ENCODE measurements around the gene IFT122. TPM values are rescaled to one million over a fixed set of nuclear protein-coding genes. Genes with fewer than 3 reads are reported as not detected.
"Not testable (repeated sequence)": the region's sequence is repeated elsewhere in the genome, so short reads cannot be mapped to it uniquely, and the experiment has no call there.

Gene IFT122
- total RNA-seq, 2 experiments from 2014 or later = 22.7 to 26.7 TPM

DNA sequence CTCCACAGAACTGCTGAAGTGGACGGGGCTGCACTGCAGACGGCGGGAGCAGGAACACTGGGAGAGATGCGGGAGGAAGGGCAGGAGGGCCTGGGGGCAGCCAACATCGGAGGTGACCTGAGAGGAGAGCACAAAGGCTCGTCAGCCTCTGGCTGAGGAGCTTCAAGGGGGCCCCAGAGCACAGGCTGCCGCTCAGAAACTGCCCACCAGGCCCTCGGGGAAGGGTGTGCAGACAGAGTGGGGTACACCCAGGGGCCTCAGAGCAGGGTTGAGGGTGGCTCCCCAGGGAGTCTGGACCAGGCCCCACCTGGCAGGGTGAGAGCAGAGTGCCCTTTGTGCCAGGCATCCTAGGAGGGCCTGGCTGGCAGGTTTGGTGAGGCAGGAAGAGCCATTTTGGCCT lies 73.7 kb downstream of the IFT122 start:
- no peak overlapping the region for H3K4me3 Mint-ChIP-seq
- POLR2A ChIA-PET = no interaction called here
- Histone ChIP-seq H3K27ac (ENCODE audit: low read depth in 1 of 2, low read length in 2 of 2) (no peak overlapping the region), H3K27me3 (ENCODE audit: control insufficient read depth in 1 of 2, insufficient read depth in 2 of 2, low read length in 2 of 2) (no peaks in the 10 kb centered on the region), H3K4me1 (ENCODE audit: insufficient read depth, low read length) (no peaks in the 10 kb centered on the region), H3K36me3 (ENCODE audit: insufficient read depth, low read length) (no peaks in the 10 kb centered on the region), H3K9me3 (ENCODE audit: control insufficient read depth in 1 of 2, insufficient read depth in 1 of 2, low read length in 2 of 2) (peaks cover 0 to 4% of the 10 kb centered on the region in 2 experiments), H3K4me3 (ENCODE audit: low read length) (no peak overlapping the region)
- CTCF ChIA-PET = no interaction called here
- no peaks in the 10 kb centered on the region for H3K4me1 Mint-ChIP-seq (ENCODE audit: low read depth)
- H3K36me3 Mint-ChIP-seq (ENCODE audit: low read depth) = peaks cover 32% of the 10 kb centered on the region
- DNase-seq (no peak), ATAC-seq (ENCODE audit: poor library complexity) (no peak)
- intact Hi-C loops (cut with DNase I, micrococcal nuclease) = no loop called here
- H3K9me3 Mint-ChIP-seq = no peaks in the 10 kb centered on the region
- H3K27me3 Mint-ChIP-seq = no peaks in the 10 kb centered on the region
- TF ChIP-seq, protein P1, sequence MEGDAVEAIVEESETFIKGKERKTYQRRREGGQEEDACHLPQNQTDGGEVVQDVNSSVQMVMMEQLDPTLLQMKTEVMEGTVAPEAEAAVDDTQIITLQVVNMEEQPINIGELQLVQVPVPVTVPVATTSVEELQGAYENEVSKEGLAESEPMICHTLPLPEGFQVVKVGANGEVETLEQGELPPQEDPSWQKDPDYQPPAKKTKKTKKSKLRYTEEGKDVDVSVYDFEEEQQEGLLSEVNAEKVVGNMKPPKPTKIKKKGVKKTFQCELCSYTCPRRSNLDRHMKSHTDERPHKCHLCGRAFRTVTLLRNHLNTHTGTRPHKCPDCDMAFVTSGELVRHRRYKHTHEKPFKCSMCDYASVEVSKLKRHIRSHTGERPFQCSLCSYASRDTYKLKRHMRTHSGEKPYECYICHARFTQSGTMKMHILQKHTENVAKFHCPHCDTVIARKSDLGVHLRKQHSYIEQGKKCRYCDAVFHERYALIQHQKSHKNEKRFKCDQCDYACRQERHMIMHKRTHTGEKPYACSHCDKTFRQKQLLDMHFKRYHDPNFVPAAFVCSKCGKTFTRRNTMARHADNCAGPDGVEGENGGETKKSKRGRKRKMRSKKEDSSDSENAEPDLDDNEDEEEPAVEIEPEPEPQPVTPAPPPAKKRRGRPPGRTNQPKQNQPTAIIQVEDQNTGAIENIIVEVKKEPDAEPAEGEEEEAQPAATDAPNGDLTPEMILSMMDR (IDR thresholded peaks at IDR 0.05) = no peak
- H3K27ac Mint-ChIP-seq = no peak overlapping the region

GRCh38 chr3:129514110-129514509 lies 74.1 kb downstream of the IFT122 start:
- intact Hi-C loops (cut with DNase I, micrococcal nuclease) = no loop called here
- peaks cover 0 to 4% of the 10 kb centered on the region in 2 experiments for H3K9me3 ChIP-seq (ENCODE audit: control insufficient read depth in 1 of 2, insufficient read depth in 1 of 2, low read length in 2 of 2)
- DNase-seq = no peak
- no peak overlapping the region for H3K4me3 ChIP-seq (ENCODE audit: low read length)
- POLR2A ChIA-PET = no interaction called here
- Mint-ChIP-seq H3K27ac (no peak overlapping the region), H3K4me3 (no peak overlapping the region), H3K36me3 (ENCODE audit: low read depth) (peaks cover 32% of the 10 kb centered on the region), H3K27me3 (no peaks in the 10 kb centered on the region), H3K4me1 (ENCODE audit: low read depth) (no peaks in the 10 kb centered on the region), H3K9me3 (no peaks in the 10 kb centered on the region)
- H3K36me3 ChIP-seq (ENCODE audit: insufficient read depth, low read length) = no peaks in the 10 kb centered on the region
- TF ChIP-seq, protein P1 (IDR thresholded peaks at IDR 0.05) = no peak
- CTCF ChIA-PET = no interaction called here
- no peak for ATAC-seq (ENCODE audit: poor library complexity)
- H3K27ac ChIP-seq (ENCODE audit: low read depth in 1 of 2, low read length in 2 of 2) = no peak overlapping the region
- no peaks in the 10 kb centered on the region for H3K4me1 ChIP-seq (ENCODE audit: insufficient read depth, low read length)
- H3K27me3 ChIP-seq (ENCODE audit: control insufficient read depth in 1 of 2, insufficient read depth in 2 of 2, low read length in 2 of 2) = no peaks in the 10 kb centered on the region

DNA sequence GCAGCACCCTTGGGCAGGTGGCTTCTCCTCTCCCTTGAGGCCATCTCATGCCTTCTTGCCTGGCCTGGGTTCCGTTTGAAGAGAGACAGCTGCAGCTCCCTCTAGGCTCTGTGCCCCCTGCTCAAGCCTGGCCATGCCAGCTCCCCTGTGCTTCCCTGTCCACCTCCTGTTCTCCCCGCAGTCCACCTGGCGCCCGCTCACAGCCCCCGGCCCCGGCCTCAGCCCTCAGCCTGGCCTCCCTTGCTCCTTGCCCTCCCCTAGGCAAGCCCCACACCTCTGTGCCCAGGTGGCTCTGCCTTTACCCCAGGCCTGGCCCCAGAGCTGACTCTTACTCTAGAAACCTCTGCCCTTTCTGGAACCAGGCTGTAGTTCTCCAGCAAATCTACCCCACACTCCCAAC lies 74.5 kb downstream of the IFT122 start:
- Mint-ChIP-seq H3K4me3 (no peak overlapping the region), H3K27ac (no peak overlapping the region), H3K27me3 (no peaks in the 10 kb centered on the region), H3K4me1 (ENCODE audit: low read depth) (no peaks in the 10 kb centered on the region), H3K9me3 (no peaks in the 10 kb centered on the region), H3K36me3 (ENCODE audit: low read depth) (peaks cover 31% of the 10 kb centered on the region)
- ATAC-seq (ENCODE audit: poor library complexity) (no peak), DNase-seq (no peak)
- CTCF ChIA-PET = no interaction called here
- TF ChIP-seq, protein P1 (IDR thresholded peaks at IDR 0.05) = no peak
- Histone ChIP-seq H3K4me3 (ENCODE audit: low read length) (no peak overlapping the region), H3K9me3 (ENCODE audit: control insufficient read depth in 1 of 2, insufficient read depth in 1 of 2, low read length in 2 of 2) (peaks cover 0 to 4% of the 10 kb centered on the region in 2 experiments), H3K36me3 (ENCODE audit: insufficient read depth, low read length) (no peaks in the 10 kb centered on the region), H3K27me3 (ENCODE audit: control insufficient read depth in 1 of 2, insufficient read depth in 2 of 2, low read length in 2 of 2) (no peaks in the 10 kb centered on the region), H3K27ac (ENCODE audit: low read depth in 1 of 2, low read length in 2 of 2) (no peak overlapping the region), H3K4me1 (ENCODE audit: insufficient read depth, low read length) (no peaks in the 10 kb centered on the region)
- POLR2A ChIA-PET = no interaction called here
- intact Hi-C loops (cut with DNase I, micrococcal nuclease) = no loop called here

GRCh38 chr3:129515108-129515820 lies 75.2 kb downstream of the IFT122 start:
- H3K4me3 ChIP-seq (ENCODE audit: low read length); H3K4me1 ChIP-seq (ENCODE audit: insufficient read depth, low read length); CTCF ChIA-PET; H3K36me3 ChIP-seq (ENCODE audit: insufficient read depth, low read length); H3K27me3 Mint-ChIP-seq; intact Hi-C loops (cut with DNase I, micrococcal nuclease); POLR2A ChIA-PET; H3K27me3 ChIP-seq (ENCODE audit: control insufficient read depth in 1 of 2, insufficient read depth in 2 of 2, low read length in 2 of 2); H3K9me3 ChIP-seq (ENCODE audit: control insufficient read depth in 1 of 2, insufficient read depth in 1 of 2, low read length in 2 of 2); DNase-seq; H3K9me3 Mint-ChIP-seq; H3K4me1 Mint-ChIP-seq (ENCODE audit: low read depth); ATAC-seq (ENCODE audit: poor library complexity); H3K27ac ChIP-seq (ENCODE audit: low read depth in 1 of 2, low read length in 2 of 2); H3K4me3 Mint-ChIP-seq; H3K27ac Mint-ChIP-seq: not testable (repeated sequence)
- peaks cover 24% of the 10 kb centered on the region for H3K36me3 Mint-ChIP-seq (ENCODE audit: low read depth)

DNA sequence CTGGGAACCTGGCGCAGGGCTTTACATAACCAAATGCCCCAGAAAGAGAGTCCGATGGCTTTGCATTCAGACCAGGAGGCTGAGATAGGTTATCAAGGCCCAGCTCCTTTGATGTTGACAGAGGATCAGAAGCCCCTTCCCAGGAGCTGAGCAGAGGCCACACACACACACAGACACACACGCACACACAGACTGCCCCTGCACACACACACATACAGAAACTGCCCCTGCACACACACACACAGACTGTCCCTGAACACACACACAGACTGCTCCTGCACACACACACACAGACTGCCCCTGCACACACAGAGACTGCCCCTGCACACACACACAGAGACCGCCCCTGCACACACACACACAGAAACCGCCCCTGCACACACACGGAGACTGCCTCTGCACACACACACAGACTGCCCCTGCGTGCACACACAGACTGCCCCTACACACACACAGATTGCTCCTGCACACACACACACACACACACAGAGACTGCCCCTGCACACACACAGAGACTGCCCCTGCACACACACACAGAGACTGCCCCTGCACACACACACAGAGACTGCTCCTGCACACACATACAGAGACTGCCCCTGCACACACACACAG lies 75.9 kb downstream of the IFT122 start:
- H3K36me3 ChIP-seq (ENCODE audit: insufficient read depth, low read length); DNase-seq; POLR2A ChIA-PET; ATAC-seq (ENCODE audit: poor library complexity); H3K27me3 Mint-ChIP-seq; H3K4me1 Mint-ChIP-seq (ENCODE audit: low read depth); CTCF ChIA-PET; intact Hi-C loops (cut with DNase I, micrococcal nuclease); H3K9me3 Mint-ChIP-seq; H3K27ac Mint-ChIP-seq; H3K4me3 ChIP-seq (ENCODE audit: low read length); H3K27ac ChIP-seq (ENCODE audit: low read depth in 1 of 2, low read length in 2 of 2); H3K9me3 ChIP-seq (ENCODE audit: control insufficient read depth in 1 of 2, insufficient read depth in 1 of 2, low read length in 2 of 2); H3K4me1 ChIP-seq (ENCODE audit: insufficient read depth, low read length); H3K4me3 Mint-ChIP-seq; H3K27me3 ChIP-seq (ENCODE audit: control insufficient read depth in 1 of 2, insufficient read depth in 2 of 2, low read length in 2 of 2): not testable (repeated sequence)
- peaks cover 17% of the 10 kb centered on the region for H3K36me3 Mint-ChIP-seq (ENCODE audit: low read depth)
